HFF-Myc (cell line): ENCODE data around the gene CCDC47.

Experiments used
- DNase-seq: peaks from one replicate; pipeline ENCODE4 v3.0.0-alpha.2; 2011; ENCODE audit warnings: low read depth; ENCODE audit errors: extremely low read depth
- H3K4me3 ChIP-seq: replicated peaks from 2 replicates; pipeline ENCODE4 v1.5.1; 2011; ENCODE audit warnings: low read depth, mild to moderate bottlenecking, control low read depth, low read length
- TF ChIP-seq, protein P1 (sequence below): IDR thresholded peaks from 2 replicates; pipeline ENCODE4 v1.5.1; 2012; ENCODE audit warnings: mild to moderate bottlenecking, low read depth, low read length, control low read depth; ENCODE audit errors: missing control alignments

CCDC47 gene

DNA sequence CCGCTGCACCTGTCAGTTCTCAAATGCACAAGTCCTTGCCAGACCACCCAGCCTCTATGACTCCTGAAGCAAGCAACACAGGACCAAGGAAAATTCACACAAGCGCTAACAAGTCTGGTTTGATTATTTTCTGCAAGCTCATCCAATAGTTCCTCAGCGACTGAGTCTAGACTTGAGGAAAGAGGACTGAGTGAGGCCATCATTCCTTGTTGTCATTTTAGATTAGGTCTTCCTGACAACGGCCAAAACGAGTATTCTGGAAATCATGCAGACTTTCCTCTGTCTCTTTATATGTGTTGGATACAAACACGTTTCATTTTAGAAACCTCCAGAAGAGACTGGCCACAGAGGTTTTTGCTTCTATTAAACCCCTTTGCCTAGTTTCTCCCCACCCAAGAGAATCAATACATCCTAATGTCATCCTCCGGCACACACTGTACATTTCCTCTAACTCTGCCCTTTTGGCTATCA is 561 bp downstream of the CCDC47 start:
- TF ChIP-seq, protein P1, sequence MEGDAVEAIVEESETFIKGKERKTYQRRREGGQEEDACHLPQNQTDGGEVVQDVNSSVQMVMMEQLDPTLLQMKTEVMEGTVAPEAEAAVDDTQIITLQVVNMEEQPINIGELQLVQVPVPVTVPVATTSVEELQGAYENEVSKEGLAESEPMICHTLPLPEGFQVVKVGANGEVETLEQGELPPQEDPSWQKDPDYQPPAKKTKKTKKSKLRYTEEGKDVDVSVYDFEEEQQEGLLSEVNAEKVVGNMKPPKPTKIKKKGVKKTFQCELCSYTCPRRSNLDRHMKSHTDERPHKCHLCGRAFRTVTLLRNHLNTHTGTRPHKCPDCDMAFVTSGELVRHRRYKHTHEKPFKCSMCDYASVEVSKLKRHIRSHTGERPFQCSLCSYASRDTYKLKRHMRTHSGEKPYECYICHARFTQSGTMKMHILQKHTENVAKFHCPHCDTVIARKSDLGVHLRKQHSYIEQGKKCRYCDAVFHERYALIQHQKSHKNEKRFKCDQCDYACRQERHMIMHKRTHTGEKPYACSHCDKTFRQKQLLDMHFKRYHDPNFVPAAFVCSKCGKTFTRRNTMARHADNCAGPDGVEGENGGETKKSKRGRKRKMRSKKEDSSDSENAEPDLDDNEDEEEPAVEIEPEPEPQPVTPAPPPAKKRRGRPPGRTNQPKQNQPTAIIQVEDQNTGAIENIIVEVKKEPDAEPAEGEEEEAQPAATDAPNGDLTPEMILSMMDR, result no peak
- no peak for DNase-seq
- H3K4me3 ChIP-seq, result peak overlapping the region; percentile 97

DNA sequence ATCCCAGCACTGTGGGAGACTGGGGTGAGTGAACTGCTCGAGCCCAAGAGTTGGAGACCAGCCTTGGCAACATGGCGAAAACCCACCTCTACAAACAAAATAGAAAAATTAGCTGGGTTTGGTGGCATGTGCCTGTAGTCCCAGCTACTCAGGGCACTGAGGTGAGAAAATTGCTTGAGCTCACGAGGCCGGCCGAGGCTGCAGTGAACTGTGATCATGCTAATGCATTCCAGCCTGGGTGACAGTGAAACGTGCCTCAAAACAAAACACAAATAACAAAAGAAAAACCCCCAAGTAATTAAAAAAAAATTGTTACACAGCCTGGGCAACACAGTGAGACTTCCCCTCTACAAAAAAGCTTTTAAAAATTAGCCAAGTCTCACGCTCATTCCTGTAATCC is 5.0 kb downstream of the CCDC47 start:
- no peak for DNase-seq
- TF ChIP-seq, protein P1, result no peak
- no peak overlapping the region for H3K4me3 ChIP-seq

DNA sequence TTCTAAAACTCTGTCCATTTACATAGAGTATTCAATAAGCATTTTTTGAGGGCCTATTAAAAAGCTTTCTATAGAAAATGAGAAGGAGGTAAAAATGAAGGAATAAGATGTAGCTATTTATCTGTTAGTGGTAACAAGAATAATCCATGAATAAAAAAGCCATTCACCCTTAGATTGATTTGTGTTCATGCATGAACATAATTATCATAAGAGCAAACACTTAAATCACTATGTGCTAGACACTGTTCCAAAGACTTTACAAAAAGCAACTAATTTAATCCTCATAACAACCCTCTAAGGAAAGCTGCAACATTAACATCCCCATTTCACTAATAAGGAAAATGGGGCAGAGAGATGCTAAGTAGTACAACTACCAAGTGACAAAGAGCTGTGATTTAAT is 6.6 kb downstream of the CCDC47 start:
- TF ChIP-seq, protein P1, result no peak
- no peak for DNase-seq
- no peak overlapping the region for H3K4me3 ChIP-seq

DNA sequence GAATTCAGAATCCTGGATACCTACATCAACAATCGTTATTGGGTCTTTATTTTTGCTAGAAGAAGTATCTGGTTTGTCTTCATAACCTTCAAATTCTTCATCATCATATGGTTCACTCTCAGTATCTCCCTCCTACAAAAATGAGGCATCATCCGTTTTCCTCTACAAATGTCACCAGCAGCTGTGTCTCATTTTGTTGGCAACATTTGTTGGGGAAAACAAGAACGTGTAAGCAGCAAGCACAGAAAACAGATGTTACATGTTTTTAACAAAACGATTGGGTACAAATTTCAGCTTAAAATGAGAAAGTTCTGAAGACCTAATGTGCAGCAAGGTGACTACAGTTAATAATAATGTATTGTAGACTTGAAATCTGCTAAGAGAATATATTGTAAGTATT is 8.7 kb downstream of the CCDC47 start:
- H3K4me3 ChIP-seq, result no peak overlapping the region
- TF ChIP-seq, protein P1, result no peak
- DNase-seq, result no peak

DNA sequence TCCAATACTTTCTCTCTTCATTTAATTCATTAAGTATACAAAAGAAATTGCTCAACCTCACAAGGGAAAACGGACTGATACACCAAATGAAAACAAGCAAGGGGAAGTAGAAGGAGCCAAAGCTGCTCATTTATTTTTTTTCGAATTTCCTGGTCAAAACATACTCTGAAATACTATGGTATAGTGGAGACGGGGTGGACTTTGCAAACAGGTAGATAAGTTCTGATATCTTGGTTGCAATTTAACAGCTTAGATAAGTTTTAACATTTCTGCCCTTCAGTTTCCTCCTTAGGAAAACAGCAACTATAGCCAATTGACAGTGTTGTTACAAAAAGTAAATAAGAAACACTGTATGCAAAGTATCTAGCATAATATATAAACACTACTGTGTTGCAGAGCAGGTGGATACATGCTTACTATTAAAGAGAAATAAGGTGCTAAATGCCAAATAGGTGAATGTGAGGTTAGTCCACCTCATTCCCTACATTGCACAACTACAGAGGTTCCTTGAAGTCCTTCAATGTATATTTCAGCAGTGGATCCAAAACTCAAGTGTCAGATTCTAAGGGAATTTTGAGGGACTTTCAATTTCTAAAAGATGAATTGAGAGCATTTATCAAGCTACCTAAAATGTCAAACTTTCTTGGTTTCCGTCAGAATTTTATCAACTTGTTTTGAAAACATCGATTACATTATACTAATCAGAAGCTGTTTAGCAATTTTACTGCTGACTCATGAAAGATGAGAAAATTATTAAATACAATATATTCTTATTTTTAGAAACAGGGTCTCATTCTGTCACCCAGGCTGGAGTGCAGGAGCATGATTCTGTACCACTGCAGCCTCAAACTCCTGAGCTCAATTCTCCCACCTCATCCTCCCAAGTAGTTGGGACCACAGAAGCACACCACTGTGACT is 11.0 kb downstream of the CCDC47 start:
- DNase-seq, result no peak
- H3K4me3 ChIP-seq, result no peak overlapping the region
- TF ChIP-seq, protein P1, result no peak

DNA sequence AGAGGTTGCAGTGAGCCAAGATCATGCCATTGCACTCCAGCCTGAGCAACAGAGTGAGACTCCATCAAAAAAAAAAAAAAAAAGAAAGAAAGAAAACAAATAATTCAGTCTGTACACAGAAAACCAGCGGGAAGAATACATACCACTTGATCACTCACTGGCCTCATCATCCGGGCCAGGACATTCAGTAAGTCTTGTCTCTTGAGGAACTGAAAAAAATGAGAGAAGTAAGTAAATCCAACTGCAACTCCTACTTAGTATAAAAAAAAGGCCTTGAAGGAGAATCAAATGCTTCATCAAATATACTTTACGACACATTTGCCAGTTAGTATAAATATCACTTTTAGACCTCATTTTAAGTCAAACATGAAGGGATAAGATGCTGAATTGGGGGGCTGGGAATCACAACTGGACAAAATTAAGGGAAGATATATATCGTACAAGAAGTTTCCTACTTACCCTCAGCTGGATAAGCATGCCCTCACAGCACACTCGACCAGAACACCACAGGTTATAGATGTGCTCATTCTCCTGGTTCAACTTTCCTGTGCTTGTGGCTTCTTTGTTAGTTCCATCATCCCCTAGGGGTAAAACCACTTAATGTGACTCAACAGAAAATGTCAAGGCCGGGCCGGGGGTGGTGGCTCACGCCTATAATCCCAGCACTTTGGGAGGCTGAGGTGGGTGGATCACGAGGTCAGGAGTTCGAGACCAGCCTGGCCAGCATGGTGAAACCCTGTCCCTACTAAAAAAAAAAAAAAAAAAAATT is 12.4 kb downstream of the CCDC47 start:
- DNase-seq, result no peak
- H3K4me3 ChIP-seq, result no peak overlapping the region
- TF ChIP-seq, protein P1, result no peak
